ENCODE data around the gene GPR141.
"Not testable (repeated sequence)": the region's sequence is repeated elsewhere in the genome, so short reads cannot be mapped to it uniquely, and the experiment has no call there.

GPR141 gene

DNA sequence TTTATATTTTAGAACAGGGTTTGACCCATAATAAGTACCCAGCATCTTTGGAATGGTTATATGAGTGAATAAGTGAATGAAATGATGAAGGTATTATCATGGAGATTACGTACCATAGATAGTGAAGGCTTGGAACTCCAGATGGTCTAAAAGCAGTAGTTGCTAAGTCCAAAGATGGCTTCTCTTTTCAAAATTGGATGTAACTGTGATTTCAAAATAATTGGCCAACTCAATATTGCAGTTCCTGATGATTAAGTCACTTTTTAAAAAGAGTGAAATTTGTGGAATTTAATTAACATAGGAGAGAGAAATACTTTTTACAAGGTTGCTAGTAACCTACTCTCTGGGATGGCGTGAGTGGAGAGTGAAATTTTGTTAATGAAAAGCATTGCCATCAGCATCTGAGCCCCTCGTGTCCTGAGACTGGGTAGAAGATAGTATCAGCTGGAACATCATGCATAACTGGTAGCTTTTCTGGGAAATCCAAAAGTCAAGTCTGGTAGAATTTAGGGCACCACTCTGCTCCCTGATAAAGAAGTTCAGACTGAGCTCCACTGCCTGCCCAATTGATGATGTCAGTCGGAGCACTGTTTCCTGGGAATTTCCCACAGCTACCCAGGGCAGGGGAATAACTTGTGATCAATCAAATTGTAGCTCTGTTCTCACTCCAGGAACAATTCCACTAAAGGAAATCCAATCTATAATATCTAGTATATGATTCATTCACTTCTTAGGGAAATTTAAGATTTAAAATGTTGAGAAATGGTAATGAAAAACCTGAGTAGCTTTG is 3.2 kb downstream of the GPR141 start:
- DNase-seq (ENCODE audit: low spot score), result no peak

DNA sequence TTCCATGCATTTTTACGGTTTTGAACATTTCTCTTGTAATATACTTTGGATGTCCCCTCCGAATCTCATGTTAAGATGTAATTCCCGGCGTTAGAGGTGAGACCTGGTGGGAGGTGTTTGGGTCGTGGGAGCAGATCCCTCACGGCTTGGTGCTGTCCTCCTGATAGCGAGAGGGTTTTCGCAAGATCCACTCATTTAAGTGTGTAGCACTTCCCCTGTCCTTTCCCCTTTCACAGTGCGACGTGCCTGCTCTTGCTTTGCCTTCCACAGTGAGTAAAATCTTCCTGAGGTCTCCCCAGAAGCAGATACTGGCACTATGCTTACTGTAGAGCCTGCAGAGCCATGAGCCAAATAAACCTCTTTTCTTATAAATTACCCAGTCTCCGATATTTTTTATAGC is 6.6 kb downstream of the GPR141 start:
- DNase-seq (ENCODE audit: low spot score), result no peak

DNA sequence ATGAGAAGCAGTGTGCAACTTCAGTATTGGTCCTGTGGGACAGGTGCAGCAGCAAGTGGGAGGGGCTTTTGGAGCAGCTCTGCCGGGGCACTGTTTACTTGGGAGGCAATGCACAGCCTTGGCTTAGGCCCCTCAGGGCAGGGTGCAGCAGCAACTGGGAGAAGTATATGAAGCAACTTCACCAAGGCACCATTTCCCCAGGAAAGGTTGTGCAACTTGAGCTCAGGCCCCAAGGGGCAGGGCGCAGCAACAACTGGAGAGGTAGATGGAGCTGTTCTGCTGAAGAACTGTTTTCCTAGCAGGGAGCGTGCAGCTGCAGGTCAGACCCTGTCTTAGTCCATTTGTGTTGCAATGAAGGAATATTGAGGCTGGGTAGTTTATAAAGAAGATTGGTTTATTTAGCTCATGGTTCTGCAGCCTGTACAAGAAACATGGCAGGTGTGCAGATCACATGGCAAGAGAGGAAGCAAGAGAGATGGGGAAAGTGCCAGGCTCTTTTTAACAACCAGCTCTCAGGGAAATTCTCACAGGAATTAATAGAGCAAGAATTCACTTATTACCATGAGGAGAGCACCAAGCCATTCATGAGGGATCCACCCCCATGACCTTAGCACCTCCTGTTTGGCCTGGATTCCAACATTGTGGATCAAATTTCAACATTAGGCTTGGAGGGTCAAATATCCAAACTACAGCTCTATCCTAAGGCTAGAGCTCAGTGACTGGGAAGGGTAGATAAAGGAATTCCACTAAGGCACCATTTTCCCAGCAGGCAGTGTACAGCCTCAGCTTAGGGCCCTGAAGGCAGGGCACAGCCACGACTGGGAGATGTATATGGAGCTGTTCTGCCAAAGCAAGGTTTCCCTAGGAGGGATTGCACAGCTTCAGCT is 10.9 kb downstream of the GPR141 start:
- DNase-seq (ENCODE audit: low spot score), result no peak

- DNase-seq (ENCODE audit: low spot score), result no peak
Measured at GRCh38 chr7:37698276-37698675, 14.7 kb downstream of the GPR141 start.

GRCh38 chr7:37698782-37699181 is 15.2 kb downstream of the GPR141 start:
- no peak for DNase-seq (ENCODE audit: low spot score)

DNA sequence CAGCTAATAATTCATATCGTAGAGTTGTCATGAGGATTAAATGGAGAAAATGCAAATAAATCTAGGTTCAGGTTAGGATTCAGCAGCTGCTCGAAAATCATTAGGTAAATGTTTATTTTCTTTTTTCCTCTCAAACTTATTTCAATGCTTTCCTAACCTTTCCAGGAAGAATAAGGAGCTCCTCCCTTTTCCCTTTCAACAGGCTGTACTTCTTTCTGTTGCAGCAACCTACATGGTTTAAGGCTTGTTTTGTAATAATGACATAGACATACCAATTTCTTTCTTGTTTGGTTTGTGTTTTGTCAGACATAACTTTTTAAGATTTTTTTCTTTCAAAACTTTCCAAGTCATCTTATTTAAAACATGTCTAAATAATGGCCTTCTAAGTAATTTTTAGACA is 18.2 kb downstream of the GPR141 start:
- DNase-seq (ENCODE audit: low spot score), result no peak

DNA sequence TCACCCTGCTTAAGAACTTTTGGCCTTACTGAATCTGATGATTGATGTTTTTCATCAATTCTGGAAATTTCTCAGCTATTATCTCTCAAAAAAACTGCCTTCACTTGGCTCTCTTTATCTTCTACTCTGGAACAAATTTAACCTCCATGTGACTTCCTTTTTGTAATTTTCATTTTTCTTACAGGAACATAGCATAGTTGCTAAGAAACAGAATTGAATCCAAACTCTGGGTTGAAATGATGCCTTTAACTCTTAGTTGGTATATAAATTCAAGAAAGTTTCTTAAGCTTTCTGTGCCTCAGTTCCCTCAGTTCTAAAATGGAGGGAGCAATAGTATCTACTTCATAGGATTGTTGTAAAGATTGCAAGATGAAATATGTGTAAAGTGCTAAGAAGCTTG is 19.8 kb downstream of the GPR141 start:
- DNase-seq (ENCODE audit: low spot score), result no peak

DNA sequence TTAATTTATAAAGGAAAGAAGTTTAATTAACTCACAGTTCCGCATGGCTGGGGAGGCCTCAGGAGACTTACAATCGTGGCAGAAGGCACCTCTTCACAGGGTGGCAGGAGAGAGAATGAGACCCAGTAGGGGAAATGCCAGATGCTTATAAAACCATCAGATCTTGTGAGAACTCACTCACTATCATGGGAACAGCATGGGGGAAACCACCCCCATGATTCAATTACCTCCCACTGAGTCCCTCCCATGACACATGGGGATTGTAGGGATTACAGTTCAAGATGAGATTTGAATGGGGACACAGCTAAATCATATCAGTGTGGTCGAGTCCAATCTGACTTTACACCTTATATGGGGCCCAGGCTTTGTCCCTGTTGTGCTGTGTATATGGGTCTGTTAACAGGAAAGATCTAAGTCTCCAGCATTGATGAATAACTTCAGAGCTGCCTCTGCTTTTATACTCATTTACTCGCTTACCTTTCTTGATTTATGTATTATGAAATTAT is 20.8 kb downstream of the GPR141 start:
- DNase-seq (ENCODE audit: low spot score), result not testable (repeated sequence)

DNA sequence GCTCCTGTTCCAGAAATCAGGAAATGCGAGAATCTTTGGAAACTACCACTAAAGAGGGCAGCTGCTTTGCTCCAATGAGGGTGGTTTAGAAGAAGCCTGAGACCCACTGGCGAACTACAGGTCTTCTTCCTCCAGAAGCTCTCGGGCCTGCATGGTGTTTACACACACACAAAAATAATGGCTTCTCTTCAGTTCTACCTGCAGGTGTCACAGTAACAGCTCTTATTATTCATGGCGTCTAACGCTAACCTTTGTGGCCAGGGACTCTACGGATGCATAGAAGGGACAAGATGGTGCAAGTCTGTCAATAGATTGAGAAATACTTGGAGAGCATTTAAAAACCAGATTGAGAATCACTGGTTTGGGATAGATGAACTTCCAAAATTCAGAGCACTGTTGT is 22.4 kb downstream of the GPR141 start:
- DNase-seq (ENCODE audit: low spot score), result no peak

GRCh38 chr7:37706804-37707203 is 23.2 kb downstream of the GPR141 start:
- DNase-seq (ENCODE audit: low spot score), result no peak

- no peak for DNase-seq (ENCODE audit: low spot score)
Measured at GRCh38 chr7:37707754-37708485, 24.4 kb downstream of the GPR141 start.

GRCh38 chr7:37709631-37710509 is 26.3 kb downstream of the GPR141 start:
- DNase-seq (ENCODE audit: low spot score), result no peak

DNA sequence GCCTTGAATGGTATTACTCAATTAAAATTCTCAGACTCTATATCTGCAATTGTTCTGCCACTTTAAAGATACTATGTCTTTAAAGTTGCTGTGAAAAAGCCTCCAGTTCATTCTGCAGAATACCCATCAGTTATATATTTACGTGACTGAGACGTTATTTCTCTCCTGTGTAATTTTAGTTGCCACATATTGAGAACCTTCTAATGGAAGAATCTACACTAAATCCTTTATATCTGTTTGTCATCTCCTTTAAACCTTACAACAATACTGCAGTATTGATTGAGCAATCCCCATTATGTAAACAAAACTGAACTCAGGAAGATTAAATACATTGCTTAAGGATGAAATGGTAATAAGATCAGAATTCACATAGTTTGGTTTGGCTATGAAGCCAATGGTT is 30.0 kb downstream of the GPR141 start:
- DNase-seq (ENCODE audit: low spot score), result no peak

GRCh38 chr7:37714606-37715005 is 31.0 kb downstream of the GPR141 start:
- DNase-seq (ENCODE audit: low spot score), result no peak

GRCh38 chr7:37718585-37718984 is 35.0 kb downstream of the GPR141 start:
- no peak for DNase-seq (ENCODE audit: low spot score)

- no peak for DNase-seq (ENCODE audit: low spot score)
Measured at GRCh38 chr7:37719077-37719476, 35.5 kb downstream of the GPR141 start.

DNA sequence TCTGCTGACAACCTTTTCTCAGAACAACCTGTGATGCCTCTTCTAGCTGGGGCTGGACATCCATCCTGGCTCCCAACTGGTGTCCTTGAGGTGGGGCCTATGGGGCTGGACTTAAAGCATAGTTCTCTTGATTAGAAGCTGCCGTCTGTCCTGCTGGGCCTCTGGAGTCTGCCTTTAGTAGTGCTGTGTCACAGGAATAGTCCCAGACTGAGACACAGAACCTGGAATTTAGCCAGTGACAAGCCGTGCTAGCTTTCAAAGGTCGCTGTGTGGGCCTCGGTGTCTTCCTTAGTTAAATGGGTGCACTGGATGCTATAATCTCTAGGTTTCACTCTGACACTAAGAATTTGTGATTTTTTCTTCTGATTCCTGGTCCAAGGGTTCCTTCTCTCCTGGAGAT is 41.2 kb downstream of the GPR141 start:
- DNase-seq (ENCODE audit: low spot score), result no peak

GRCh38 chr7:37726016-37726415 is 42.5 kb downstream of the GPR141 start:
- DNase-seq (ENCODE audit: low spot score), result no peak

GRCh38 chr7:37728747-37729146 is 45.2 kb downstream of the GPR141 start:
- DNase-seq (ENCODE audit: low spot score), result no peak

DNA sequence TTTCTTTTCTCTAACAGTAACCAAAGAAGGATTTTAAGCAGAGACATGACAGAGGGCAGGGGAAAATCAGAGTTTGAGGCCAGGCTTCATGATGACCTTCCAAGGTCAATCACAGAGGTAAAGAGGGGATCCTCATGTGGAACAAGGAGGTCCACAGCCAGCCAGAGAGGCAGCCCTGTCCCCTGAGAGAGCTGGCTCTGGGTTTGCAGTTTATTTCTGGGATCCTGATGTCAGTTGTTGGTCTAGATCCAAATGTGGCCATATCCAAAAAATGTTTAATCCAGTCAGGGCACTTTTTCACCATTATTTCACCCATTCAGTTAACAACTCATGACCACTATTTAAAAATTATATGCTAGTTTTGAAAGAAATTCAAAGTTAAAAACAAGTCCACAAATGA is 45.6 kb downstream of the GPR141 start:
- no peak for DNase-seq (ENCODE audit: low spot score)

GRCh38 chr7:37730501-37730900 is 46.9 kb downstream of the GPR141 start:
- no peak for DNase-seq (ENCODE audit: low spot score)
